ENCODE data around the gene CDKN3.
"Not testable (repeated sequence)": the region's sequence is repeated elsewhere in the genome, so short reads cannot be mapped to it uniquely, and the experiment has no call there.

Gene CDKN3

DNA sequence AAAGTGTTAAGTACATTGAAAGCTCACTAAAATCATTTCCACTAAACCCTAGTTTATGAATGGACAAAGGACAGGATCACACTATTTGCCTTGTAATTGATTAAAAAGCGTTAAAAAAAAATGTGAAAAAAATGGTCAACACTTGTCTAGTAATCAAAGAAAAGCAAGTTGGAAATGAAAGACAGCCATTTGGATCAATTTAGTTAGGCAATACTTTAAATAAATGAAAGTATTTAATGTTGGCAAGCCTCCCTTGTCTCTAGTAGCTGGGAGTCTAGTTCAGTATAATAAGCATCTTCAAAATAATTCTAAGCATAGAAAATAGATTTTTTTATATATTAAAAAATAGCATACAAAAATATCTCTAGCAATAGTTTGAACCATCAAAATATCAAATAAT lies 58.6 kb downstream of the CDKN3 start:
- FAIRE-seq = no peak
- no peak for DNase-seq (ENCODE audit: low spot score)

DNA sequence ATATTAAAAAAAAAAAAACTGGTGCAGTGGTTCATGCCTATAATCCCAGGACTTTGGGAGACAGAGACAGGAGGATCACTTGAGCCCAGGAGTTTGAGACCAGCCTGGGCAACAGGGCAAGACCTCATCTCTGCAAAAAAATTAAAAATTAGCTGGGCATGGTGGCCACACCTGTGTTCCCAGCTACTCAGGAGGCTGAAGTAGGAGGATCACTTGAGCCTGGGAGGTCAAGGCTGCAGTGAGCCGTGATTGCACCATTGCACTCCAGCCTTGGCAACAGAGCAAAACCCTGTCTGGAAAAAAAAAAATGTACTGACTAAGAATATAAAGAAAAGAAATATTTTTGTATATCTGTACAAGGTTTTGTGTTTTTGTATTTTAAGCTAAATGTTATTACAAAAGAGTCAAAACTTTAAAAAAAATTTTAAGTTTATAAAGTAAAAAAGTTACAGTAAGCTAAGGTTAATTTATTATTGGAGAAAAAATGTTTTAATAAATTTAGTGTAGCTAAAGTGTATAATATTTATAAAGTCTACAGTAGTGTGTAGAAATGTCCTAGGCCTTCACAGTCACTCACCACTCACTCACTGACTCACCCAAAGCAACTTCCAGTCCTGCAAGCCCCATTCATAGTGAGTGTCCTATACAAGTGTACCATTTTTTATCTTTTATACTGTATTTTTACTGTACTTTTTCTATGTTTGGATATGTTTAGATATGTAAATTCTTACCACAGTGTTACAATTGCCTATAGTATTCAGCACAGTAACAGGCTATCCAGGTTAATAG lies 60.2 kb downstream of the CDKN3 start:
- DNase-seq (ENCODE audit: low spot score); FAIRE-seq: not testable (repeated sequence)

DNA sequence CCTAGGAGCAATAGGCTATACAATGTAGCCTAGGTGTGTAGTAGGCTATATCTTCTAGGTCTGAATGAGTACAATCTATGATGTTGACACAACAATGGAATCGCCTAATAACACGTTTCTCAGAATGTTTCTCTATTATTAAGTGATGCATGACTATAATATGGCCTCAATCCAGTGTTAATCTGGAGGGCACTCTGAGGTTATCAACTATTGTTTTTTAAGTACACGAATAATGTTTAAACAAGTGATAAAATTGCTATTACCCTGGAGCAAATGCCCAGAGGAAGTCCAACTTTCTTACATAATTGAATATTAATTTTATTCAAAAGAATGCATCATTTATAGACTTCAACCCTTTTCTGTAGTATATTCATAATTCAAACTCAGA lies 60.8 kb downstream of the CDKN3 start:
- DNase-seq (ENCODE audit: low spot score) (no peak), FAIRE-seq (no peak)

DNA sequence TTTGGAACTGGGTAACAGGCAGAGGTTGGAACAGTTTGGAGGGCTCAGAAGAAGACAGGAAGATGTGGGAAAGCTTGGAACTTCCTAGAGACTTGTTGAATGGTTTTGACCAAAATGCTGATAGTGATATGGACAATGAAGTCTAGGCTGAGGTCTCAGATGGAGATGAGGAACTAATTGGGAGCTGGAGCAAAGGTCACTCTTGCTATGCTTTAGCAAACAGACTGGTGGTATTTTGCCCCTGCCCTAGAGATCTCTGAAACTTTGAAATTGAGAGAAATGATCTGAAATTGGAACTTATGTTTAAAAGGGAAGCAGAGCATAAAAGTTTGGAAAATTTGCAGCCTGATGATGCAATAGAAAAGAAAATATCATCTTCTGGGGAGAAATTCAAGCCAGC lies 61.7 kb downstream of the CDKN3 start:
- FAIRE-seq; DNase-seq (ENCODE audit: low spot score): not testable (repeated sequence)

DNA sequence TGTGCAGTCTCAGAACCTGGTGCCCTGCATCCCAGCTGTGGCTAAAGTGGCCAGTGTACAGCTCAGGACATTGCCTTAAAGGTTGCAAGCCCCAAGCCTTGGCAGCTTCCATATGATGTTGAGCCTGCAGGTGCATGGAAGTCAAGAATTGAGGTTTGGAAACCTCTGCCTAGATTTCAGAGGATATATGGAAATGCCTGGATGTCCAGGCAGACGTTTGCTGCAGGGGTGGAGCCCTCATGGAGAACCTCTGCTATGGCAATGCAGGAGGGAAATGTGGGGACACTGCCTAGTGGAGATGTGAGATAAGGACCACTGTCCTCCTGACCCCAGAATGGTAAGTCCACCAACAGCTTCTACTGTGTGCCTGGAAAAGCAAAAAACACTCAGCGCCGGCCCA lies 62.3 kb downstream of the CDKN3 start:
- FAIRE-seq = no peak
- no peak for DNase-seq (ENCODE audit: low spot score)

DNA sequence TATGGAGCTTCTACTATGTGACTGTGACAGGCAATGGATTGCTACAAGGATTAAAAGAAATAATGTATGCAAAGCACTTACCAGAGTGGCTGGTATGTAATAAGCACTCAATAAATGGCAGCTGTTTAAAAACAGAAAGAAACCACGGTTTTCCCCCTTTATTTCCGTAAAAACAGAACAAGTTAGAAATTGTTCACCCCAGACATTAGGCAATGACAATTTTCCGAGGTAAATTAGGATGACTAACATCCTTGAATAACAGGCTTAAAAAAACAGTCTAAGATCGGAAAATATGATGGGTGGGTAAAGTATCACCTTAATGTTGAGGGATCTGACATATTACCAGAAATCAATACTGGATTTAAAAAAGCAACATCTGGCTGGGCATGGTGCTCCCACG lies 65.2 kb downstream of the CDKN3 start:
- DNase-seq (ENCODE audit: low spot score) = no peak
- FAIRE-seq = no peak

DNA sequence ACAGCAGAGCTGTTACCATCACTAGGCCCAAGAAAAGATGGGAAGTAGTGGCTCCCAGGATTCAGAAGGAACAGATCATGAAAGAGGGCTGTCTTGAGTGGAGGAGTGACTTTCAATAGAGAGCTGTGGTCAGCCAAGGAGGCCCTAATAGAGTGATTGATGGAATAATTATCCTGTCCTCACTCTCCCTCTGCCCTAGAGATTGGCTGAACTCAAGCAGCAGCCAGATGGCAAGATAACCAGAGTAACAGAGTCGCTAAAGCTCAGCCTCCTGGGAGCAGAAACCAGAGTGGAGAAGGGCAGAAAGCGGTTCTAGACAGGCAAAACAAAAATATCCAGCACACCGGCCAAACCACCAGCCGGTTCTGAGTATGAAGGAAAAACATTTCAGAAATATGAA lies 68.8 kb downstream of the CDKN3 start:
- no peak for FAIRE-seq
- DNase-seq (ENCODE audit: low spot score) = no peak

DNA sequence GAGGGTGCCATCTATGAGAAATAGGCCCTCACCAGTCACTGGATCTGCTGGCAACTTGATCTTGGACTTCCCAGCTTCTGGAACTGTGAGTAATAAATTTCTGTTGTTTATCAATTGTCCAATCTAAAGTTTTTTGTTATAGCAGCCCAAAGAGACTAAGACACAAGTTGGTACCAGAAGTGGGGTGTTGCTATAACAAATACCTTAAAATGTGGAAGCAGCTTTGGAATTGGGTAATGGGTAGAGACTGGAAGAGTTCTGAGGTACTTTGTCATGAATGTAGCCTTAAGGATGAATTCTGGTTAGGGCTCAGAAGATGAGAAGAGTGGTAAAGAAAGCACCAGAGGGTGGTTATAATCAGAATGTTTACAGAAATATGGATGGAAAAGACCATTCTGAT lies 70.5 kb downstream of the CDKN3 start:
- no peak for FAIRE-seq
- no peak for DNase-seq (ENCODE audit: low spot score)
